GM18873 (cell line): Measurements from ENCODE around the gene CDH7.

Experiments
- ATAC-seq: cut with Tn5 transposase; IDR thresholded peaks from one replicate; pipeline ENCODE4 v1.9.1; 2021; ENCODE audit warnings: mild to moderate bottlenecking, moderate library complexity, moderate number of reproducible peaks; ENCODE audit not compliant: unreplicated experiment, low FRiP score

Gene CDH7

DNA sequence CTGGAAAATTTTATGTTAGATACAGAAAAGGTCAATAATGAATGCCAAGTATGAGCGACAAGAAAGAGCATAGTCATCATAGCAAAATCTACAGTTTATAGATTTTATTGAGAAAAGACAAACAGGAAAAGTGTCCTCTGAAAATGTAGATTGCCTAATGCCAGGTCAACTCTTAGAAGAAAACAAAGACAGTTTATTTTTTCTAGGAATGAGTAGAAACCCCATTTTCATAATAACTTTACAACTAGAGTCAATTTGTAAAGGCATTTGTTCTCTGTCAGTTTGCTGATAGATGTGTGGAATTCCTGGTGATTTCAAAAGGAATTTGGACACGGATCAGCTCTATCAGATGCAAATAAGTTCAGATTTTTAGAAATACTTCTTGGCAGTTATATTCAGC lies 16.6 kb downstream of the CDH7 start:
- ATAC-seq = no peak

DNA sequence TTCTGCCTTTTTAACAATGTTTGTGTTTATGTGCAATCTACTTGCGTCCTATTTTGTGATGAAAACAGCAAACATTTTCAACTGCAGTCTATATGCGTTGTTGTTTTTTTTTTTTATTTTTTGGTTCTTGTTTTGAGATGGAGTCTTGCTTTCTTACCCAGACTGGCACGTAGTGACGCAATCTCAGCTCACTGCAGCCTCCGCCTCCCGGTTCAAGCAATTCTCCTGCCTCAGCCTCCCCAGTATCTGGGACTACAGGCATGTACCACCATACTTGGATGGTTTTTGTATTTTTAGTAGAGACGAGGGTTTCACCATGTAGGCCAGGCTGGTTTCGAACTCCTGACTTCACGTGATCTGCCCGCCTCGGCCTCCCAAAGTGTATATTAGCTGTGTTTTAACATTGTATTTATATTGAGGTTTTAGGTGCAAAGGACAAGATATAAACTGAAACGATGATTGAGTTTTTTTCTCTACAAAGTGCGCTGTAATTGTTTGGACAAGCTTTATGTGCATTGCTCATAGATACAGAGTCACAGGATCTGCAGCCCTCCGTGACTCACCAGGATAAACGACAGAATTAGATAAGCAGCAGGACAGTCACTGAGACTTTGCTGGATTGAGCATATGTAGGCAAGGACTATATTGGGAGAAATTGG lies 17.4 kb downstream of the CDH7 start:
- ATAC-seq = no peak

DNA sequence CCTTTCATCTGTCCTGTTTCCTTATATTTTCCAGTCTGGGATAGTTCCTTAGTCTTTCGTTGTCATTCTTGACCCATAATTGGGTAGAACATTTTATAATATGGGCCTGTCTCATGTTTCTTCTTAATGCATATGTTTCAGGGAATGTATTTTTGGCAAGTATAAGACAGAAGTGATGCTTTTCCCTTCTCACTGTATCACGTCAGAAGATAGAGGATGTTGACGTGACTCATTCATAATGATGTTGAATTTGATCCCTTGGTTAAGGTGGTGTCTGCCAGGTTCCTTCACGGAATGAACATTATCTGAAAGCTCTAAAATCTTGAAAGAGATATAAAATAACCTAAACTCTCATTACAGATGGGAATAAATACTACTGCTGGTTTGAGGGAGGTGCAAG lies 18.8 kb downstream of the CDH7 start:
- ATAC-seq = no peak

DNA sequence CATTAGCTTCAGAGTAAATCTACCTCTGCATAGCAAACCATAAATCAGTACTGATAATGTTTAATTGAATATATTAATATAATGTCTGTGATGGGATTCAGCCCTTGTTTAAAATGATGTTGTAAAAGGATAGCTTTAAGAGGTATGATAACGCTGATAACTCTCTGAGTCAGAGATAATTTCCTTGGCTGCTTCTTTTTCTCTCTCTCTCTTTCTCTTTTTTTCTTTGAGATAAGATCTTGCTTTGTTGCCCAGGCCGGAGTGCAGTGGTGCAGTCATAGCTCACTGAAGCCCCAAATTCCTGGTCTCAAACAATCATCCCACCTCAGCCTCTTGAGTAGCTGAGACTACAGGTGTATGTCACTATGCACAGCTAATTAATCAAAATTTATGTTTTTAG lies 35.7 kb downstream of the CDH7 start:
- ATAC-seq = no peak

DNA sequence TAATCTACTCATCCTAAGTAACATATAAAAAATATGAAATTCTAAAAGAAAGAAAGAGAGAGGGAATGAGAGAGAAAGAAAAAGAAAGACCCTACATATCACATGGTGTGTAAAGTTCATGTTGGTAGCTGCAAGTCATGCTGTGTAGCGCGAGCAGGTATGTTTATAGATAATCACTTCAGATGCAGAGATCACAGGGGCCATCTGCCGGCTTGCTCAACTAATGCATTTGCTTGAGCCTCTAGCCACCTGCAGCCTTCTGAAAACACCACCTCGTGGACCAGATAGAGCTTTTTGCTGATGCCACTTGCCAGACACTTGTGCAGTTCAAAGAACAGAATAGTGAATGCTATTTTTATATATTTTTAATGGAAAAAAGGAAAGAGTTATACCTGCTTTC lies 37.6 kb downstream of the CDH7 start:
- ATAC-seq = no peak

DNA sequence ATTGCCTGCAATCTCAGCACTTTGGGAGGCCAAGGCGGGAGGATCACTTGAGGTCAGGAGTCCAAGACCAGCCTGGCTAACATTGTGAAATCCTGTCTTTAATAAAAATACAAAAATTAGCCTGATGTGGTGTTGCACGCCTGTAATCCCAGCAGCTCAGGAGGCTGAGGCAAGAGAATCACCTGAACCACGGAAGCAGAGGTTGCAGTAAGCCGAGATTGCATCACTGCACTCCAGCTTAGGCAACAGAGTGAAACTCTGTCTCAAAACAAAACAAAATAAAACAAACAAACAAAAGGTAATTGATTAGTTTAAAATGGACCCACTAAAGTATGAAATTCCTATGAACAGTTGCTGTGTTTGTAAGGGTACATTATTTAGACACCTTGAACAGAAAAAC lies 39.8 kb downstream of the CDH7 start:
- ATAC-seq = no peak

DNA sequence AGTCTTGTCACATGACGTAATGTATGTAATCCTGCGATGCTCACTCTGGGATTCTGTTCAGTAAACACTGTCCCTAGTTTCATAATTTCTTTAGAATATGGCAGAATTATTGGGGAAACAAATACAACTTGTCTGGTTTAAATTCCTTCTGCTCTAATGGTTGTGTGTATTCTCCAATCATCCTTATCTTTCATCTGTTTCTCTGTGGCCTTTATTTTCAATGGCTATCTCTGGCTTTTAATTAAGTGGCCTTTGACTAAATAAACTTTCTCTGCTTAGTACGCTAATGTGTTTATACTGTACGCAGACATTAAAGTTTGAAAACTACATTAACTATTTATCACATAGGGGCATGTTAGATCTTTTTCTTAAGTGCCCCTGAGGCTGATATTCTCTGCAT lies 40.9 kb downstream of the CDH7 start:
- no peak for ATAC-seq

DNA sequence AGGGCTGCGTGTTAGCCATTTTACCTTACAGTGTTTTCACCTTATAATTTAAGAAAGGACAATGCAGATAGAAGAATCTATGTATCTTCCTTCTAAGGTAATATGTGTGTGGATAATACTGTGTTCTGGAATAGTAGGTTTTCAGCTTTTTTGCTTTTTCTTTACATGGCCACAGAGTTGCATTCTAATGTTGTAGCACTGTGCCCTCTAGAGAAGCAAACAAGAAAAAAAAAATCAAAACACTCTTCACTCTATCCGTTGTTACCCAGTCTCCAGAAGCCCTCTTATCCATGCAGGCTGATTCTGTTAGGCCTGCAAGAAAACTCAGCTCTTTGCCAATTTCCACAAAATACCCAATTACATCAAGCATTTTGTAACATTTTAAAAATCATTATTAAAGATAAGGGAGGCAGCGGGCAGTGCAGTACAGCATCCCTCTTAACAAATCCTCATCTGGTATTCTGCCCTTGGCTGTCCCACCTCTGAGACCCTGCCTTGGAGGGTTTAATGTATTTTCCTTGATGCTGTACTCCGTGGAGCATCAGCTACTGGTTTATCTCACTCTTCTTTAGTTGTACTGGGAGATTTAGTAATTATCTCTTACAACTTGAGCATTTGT lies 41.8 kb downstream of the CDH7 start:
- no peak for ATAC-seq

DNA sequence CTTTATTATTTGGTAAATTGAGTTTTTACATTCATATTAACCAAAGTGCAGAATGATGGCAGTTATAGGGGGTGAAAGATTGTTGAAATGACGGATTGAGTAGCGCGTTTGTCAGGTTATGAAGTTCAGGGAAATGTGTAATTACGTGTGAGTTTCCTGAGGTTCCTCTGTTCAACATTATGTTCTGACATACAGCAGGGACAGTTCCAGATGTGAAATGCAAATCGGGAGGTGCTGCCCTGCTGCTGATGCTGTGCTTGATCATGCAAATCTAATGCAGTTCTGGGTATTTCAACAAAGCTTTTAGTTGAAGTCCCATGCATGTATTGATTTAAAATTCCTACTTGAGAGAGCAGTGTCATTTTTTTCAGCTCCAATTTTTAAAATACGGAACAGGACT lies 57.9 kb downstream of the CDH7 start:
- no peak for ATAC-seq

DNA sequence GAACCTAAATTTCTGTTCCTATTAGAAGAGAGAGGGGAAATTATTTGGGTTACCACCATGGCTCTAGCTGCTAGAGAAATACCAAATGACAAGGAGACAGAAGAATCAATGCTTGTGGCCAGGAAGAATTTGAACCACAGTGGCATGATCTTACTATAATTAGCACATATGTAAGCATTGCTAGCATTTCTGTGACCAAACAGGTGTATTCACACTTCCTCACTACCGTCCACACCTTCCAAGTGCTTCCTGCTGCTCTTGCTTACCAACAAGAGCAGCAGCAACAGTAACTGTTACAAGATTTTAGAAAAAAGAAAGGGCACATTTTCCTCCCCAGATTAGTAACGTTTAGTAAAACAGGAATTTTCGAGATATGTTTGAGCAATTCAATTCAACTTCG lies 60.5 kb downstream of the CDH7 start:
- no peak for ATAC-seq

DNA sequence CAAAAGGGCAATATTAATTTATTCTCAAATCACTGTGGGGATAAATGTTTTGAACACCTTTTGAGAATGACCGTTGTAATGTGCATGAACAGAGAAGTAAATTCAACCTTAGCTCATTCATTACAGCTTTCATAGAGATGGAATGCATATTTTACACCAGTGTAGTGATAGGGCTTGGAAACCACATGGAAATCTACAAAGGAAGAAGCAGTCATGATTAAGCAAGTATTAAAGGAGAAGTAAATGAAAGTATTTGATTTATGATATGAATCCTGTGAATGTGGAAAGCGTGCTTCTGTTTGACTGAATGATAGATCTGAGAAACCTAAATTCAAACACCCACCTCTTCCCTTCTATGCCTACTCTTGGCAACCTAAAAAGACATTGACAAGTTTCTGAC lies 64.7 kb downstream of the CDH7 start:
- no peak for ATAC-seq

DNA sequence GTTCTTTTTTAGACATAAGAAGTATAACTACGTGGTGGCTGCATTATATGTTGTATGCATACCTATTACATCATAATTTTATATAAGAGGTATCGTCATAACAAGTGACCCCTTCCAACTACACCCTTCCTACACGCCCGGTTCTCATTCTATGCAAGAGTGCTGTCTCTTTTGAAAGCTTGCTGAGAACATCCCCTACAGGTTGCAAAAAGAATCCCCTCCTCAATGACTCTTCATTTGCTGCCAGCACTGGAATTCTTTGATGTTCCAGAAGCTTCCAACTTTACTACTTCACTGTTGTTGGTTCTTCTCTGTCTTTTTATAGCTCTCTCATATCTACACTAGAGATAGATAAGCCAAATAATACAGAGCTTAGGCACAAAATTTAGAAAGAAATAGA lies 66.4 kb downstream of the CDH7 start:
- ATAC-seq = no peak

DNA sequence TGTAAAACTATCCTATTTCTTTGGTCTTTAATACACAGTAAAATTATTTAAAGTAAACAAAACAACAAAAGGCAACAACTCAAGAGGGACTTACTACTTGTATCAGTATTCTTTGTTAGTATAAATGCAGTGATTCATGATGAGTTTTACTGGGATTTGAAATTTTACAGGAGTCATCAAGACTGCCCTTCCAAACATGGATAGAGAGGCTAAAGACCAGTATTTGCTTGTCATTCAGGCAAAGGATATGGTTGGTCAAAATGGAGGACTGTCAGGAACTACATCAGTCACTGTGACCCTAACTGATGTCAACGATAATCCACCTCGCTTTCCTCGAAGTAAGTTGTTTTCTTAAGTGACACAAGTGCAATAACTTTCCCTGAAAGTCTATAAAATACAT lies 71.1 kb downstream of the CDH7 start:
- ATAC-seq = no peak

DNA sequence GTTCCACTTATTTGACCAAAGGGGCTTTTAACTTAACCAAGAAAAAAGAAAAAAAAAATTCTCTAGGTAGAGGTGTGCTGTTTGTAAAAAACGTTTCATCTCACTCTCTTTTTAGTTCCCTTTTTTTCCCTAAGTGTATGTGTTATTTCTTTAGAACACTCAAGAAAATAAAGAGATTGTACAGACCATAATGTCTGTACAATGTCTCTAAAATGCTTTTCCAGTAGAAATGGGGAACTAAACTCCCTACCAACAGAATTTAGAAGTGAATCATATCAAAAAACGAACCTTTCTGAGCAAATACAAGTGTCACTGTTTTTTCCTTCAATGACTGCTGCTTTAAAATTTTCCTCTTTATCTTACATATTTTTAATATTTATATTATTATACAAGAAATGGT lies 72.0 kb downstream of the CDH7 start:
- no peak for ATAC-seq

DNA sequence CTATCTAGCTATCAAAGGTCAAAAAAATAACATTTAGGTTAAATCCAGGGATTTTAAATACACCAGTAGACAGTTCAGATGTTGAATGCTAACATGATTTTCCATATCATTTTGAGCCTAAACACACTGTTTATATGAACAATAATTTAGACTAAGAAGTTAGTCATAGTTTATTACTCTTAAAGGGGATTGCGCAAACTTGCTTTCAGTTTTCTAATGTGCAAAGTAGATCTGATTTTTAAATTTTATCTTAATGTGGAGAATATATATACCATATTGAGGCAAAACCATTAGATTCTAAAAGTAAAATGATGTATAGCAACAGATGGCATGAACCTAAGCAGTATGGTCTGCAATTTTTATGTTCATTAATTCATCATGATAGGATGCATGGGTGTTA lies 76.6 kb downstream of the CDH7 start:
- ATAC-seq = no peak

DNA sequence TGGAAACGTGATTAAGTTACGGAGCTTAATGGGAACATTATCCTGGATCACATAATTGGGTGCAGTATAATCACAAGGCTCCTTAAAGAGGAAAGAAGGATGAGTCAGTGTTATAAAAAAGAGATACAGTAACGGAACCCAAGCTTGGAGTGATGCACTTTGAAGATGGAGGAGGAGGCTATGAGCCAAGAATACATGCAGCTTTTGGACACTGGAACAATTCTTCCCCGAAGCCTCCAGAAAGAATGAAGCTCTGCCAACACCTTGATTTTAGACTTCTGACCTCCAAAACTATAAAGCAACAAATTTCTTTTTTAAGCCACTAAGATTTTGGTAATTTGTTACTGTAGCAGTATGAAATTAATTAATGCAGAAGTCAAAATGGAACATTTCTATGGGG lies 85.1 kb downstream of the CDH7 start:
- no peak for ATAC-seq

DNA sequence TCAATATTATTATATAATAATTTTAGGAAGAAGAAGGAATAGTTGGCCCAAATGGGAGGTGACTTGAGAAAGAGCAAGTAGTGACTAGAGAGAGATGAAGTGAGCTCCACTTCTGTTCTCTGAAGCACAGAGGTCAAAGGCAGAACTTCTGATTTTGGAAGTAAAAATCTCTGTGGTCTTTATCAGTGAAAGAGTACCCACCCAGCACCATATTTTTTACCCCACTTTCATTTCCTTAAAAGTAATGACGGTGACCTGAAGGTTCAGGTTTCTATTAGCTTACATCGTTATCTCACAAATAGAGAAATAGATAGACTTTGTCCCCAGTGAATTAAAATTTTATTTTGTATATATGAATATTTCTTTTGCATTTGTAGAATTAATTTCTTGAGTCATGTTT lies 95.3 kb downstream of the CDH7 start:
- ATAC-seq = no peak

DNA sequence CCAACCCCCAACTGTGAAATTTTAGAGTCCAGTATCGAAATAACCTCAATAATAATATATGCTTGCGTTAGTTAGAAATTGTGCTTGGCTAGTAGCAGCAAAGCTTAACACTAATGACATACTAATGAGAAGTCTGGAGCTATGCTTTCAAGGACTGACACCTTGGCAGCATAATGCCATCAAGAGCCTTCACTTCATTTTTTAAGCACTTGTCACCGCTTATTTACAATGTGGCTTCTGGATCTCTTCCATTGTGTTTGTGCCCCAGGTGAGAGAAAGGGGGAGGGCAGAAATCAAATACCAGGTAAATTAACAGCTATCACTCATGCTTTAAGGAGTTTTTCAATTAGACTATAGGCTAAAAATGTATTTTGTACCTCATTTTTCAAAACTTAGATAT lies 101.5 kb downstream of the CDH7 start:
- no peak for ATAC-seq

DNA sequence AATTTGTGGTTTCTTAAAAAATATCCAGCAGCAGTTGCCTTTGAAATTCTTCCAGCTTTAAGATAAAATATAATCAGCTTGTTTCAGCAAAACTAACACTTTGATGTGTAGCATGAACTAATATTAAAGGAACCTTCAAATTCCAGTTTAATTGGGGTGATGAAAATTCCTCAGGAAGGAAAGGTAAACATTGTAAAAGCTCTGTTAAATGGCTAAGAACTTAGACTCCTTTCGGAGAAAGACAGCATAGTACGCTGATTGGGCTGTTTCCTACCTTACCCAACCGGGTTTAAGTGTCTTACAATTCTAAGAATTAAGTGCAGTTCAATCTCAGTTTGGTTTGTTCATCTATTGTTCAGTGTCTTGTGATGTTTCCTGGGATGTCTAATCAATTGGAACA lies 108.3 kb downstream of the CDH7 start:
- ATAC-seq = no peak

DNA sequence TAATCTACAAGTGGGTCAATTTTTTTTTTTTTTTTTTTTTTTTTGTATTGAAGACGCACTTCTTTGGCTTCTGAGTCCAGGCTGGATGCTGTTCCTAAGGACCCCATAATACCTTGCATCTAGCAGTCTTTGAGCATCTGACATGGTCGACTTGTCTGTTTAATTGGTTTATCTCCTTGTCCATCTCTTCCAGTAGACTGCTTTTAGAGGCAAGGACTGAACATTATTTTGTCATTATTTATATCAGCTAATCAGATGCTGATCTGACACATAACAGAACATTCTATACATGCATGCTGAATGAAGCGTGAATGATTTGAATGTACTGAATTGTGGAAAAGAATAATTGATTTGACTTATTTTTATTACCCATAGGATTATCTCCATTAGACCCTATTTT lies 118.7 kb downstream of the CDH7 start:
- no peak for ATAC-seq

DNA sequence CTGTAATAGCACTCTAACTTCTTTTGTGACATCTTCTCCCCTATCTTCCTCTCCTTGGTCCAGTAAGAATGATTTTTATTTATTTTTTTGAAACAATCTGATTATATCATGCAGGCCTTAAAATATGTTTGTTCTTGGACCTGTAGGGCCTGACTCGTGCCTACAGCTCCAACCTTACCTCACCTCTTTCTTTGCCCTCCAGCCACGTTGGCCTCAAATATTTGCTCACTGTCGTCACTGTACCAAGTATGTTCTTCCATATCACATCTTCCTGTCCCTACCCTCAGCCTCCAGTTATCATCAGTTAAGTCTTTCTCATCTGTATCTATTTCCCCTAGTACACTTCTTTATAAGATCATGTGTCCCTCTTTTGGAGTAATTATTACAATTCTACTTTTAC lies 125.5 kb downstream of the CDH7 start:
- ATAC-seq = no peak

DNA sequence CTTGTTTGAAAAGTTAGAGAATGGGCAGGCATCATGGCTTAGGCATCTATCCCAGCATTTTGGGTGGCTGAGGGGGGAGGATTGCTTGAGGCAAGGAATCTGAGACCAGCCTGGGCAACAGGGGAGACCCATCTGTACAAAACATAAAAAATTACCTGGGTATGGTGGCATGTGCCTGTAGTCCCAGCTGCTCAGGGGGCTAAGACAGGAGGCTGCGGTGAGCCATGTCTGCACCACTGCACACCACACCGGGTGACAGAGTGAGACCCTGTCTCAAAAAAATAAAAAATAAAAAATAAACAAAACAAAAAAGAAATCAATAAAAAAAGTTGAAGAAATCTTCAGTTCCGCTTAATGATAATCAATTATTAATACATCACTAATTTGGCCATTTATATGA lies 146.5 kb downstream of the CDH7 start:
- ATAC-seq = no peak

DNA sequence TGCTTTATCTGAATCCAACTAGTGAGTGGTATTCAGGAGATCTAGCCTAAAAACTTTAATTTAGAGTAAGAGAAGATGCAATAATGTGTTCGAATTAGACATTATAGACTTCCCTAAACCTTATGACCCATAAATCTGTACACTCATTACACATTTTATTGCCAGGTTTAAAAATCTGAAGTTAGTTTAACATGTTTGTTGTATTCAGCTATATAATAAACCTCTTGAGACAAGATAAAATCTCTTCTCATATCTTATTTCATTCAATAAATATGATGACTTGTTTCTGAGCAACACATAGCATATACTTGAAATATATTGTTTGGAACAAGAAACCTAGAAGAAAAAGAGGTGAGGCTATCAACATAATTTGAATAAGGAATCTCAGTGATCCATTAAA lies 150.7 kb downstream of the CDH7 start:
- no peak for ATAC-seq
